ENCODE results near the gene PTPRM. TPM values are rescaled to one million over a fixed set of nuclear protein-coding genes. Genes with fewer than 3 reads are reported as not detected.

Gene PTPRM
- total RNA-seq, 1 experiment from 2014 or later, result 6.2 TPM

DNA sequence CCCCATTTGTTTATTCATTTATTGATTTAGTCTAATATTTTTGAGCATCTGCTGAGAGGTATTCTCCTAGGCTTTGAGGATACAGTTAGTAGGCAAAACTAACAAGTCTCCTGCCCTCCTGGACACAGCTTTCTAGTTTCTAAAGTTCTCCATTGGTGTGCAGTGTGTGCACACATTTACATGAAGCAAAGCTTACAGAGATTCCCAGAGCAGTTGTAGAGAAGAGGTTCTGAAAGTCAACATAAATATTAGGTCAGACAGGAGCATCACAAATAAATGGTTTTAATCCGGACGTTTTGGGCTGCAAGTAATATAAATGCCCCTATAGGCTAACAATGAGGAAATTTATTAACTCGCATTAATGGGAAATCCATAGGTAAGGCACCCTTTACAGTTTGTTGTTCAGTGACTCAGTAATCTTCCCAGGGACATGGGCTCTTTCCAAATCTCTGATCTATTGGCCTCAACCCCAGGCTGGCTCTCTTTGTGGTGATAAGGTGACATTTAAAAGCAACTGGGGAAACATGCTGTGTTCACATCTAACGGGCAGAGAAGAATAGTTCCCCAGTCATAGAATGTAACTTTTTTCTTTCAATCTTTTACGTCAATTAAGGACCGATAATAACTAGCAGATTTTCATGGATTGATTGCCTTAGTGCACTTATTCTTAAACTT is 407.2 kb downstream of the PTPRM start:
- H3K4me3 Mint-ChIP-seq, result no peak overlapping the region
- H3K4me1 Mint-ChIP-seq, result peaks cover 0 to 9% of the 10 kb centered on the region in 2 experiments; a peak in 1 of 4 replicates
- no peak overlapping the region for H3K27ac Mint-ChIP-seq
- Histone ChIP-seq H3K4me2 (ENCODE audit: insufficient read depth, insufficient read length, low read length) (no peak overlapping the region), H2BK12ac (ENCODE audit: insufficient read length, low read depth, low read length) (no peak overlapping the region), H2AK5ac (ENCODE audit: insufficient read length, low read length) (no peak overlapping the region), H3K79me2 (ENCODE audit: insufficient read depth, low read length) (no peaks in the 10 kb centered on the region), H2BK15ac (ENCODE audit: low read depth, low read length) (no peak overlapping the region), H3K9me3 (ENCODE audit: control insufficient read depth, low read depth, low read length) (no peaks in the 10 kb centered on the region), H3K27me3 (ENCODE audit: insufficient read depth, low read length) (no peaks in the 10 kb centered on the region), H3T11ph (ENCODE audit: low read length) (no peak overlapping the region), H4K5ac (ENCODE audit: insufficient read length, low read depth, low read length) (no peak overlapping the region), H4K20me1 (ENCODE audit: control insufficient read depth, insufficient read depth, insufficient read length) (no peaks in the 10 kb centered on the region), H3K23me2 (ENCODE audit: insufficient read length, low read depth, low read length, poor library complexity, severe bottlenecking) (no peaks in the 10 kb centered on the region), H3K14ac (ENCODE audit: insufficient read depth, low read length) (no peak overlapping the region), H4K8ac (replicated peaks; ENCODE audit: insufficient read length, low read depth, low read length) (no peak overlapping the region), H3K27ac (ENCODE audit: insufficient read length, low read depth, low read length) (no peak overlapping the region), H2AFZ (ENCODE audit: low read length) (no peak overlapping the region), H4K91ac (ENCODE audit: insufficient read length, low read depth, low read length) (no peak overlapping the region), H3K79me1 (ENCODE audit: insufficient read depth, low read depth, low read length, poor library complexity, severe bottlenecking) (no peaks in the 10 kb centered on the region), H3K4me1 (ENCODE audit: insufficient read depth, low read length) (no peaks in the 10 kb centered on the region), H3K56ac (ENCODE audit: insufficient read length, low read depth, low read length) (no peak overlapping the region), H3K18ac (ENCODE audit: insufficient read length, low read depth, low read length) (no peak overlapping the region), H2BK20ac (ENCODE audit: low read depth, low read length, poor library complexity, severe bottlenecking) (no peak overlapping the region), H2BK120ac (ENCODE audit: low read depth, low read length, poor library complexity, severe bottlenecking) (no peak overlapping the region), H2BK5ac (ENCODE audit: insufficient read length, low read length) (no peak overlapping the region), H3K23ac (ENCODE audit: insufficient read length, low read depth, low read length) (no peak overlapping the region), H3K9ac (ENCODE audit: extremely low read depth, insufficient read length, low read length) (no peak overlapping the region), H3K4ac (ENCODE audit: low read depth, low read length) (no peak overlapping the region)
- no peak for DNase-seq
- H3K27me3 Mint-ChIP-seq (ENCODE audit: low read depth), result no peaks in the 10 kb centered on the region
- H3K36me3 Mint-ChIP-seq (ENCODE audit: insufficient read depth in 1 of 3, low read depth in 3 of 3), result no peaks in the 10 kb centered on the region
- WGBS (ENCODE audit: extremely low coverage, insufficient read length, low lambda C conversion rate), result no CpG with 5 or more reads among the region's 6 CpGs
- H3K9me3 Mint-ChIP-seq, result no peaks in the 10 kb centered on the region
- TF ChIP-seq, protein P1, sequence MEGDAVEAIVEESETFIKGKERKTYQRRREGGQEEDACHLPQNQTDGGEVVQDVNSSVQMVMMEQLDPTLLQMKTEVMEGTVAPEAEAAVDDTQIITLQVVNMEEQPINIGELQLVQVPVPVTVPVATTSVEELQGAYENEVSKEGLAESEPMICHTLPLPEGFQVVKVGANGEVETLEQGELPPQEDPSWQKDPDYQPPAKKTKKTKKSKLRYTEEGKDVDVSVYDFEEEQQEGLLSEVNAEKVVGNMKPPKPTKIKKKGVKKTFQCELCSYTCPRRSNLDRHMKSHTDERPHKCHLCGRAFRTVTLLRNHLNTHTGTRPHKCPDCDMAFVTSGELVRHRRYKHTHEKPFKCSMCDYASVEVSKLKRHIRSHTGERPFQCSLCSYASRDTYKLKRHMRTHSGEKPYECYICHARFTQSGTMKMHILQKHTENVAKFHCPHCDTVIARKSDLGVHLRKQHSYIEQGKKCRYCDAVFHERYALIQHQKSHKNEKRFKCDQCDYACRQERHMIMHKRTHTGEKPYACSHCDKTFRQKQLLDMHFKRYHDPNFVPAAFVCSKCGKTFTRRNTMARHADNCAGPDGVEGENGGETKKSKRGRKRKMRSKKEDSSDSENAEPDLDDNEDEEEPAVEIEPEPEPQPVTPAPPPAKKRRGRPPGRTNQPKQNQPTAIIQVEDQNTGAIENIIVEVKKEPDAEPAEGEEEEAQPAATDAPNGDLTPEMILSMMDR (conservative IDR thresholded peaks at IDR 0.05), result no peak
